NOMO-1 (cell line): ENCODE data around the gene VCAN.

Source experiments
- DNase-seq, 2 experiments: peaks; one replicate each; lab custom pipeline; 2025; ENCODE audit not compliant: unreplicated experiment in 2 of 2; lab: John Stamatoyannopoulos, UW

The VCAN gene

DNA sequence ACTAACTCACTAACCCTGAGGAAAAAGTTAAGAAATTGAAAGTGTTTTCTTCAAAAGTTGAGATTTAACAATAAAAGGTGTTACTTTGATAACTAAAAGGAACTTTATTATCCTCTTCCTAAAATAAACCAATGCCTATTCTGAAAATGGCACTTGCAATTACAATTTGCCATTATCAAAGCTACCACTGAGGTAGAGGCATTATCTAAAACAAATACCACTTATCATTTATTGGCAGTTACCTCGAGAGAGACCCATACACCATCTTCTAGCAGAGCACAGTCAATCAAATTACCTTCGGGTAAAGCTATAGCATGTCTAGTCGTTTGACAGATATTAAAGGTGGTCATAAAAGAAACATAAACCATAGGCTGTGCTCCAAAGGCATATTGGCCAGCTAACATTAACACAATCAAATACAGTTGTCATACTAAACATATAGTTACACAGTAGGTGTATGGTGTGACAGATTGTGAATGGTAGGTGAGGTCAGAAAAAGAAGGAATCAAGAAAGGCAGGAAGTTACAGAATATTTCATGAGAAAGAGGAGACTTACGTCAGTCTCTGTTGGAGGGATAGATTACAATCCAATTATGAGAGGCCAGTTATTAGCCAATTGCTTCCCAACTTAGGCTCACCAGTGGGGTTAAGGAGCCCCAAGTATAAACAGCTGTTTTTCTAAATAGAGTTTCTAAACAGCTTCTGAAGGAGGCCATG is 56.3 kb downstream of the VCAN start:
- DNase-seq: no peak

DNA sequence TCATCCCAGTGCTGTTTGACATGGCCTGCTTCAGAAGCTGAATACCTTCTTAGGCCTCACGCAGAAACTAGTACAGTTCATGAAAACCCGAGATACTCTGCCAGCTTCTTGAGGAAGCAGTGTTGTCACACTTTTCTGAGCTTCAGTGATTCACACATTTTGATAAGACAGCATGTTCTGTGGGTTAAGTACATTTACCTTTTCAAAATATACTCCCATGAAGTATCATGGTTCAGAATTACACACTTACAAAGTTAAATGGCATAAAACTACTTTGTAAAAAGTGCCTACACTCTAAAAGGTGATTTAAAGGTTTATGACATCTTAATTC is 56.9 kb downstream of the VCAN start:
- no peak for DNase-seq

DNA sequence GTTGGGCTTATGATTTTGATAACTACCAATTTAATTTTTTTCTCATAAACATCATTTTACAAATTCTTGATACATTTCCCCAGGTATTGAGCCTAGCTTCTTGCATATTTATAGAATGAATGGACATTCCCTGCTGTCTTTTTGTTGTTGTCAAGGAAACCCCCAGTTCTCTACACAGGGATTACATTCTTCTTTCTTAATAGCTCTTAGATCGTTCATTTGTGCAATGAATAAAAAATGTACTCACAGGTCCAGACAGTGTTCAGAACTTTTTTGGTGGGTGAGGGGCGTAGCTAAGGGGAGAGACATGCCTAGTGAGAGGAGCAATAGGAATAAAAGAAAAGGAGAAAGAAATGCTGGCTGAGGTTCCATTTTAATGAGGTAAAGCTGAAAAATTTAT is 58.6 kb downstream of the VCAN start:
- no peak for DNase-seq

DNA sequence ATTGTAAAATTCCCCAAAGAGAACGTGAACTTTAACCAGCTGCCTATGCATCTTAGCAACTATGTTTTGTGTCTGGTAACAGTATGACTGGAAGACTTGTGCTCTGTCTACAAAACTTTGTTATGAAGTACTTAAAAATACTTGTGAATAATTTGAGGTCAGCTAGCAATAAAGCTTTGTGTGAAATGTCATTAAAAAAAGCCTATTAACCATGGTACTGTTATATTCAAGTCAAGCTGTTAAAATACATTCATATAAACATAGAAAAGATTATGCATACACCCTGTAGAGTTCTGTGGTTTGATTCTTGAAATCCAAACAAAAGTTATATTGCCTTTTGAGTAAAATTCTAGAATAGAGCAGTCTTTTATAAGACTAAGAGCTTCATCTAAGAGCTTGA is 60.1 kb downstream of the VCAN start:
- no peak for DNase-seq

DNA sequence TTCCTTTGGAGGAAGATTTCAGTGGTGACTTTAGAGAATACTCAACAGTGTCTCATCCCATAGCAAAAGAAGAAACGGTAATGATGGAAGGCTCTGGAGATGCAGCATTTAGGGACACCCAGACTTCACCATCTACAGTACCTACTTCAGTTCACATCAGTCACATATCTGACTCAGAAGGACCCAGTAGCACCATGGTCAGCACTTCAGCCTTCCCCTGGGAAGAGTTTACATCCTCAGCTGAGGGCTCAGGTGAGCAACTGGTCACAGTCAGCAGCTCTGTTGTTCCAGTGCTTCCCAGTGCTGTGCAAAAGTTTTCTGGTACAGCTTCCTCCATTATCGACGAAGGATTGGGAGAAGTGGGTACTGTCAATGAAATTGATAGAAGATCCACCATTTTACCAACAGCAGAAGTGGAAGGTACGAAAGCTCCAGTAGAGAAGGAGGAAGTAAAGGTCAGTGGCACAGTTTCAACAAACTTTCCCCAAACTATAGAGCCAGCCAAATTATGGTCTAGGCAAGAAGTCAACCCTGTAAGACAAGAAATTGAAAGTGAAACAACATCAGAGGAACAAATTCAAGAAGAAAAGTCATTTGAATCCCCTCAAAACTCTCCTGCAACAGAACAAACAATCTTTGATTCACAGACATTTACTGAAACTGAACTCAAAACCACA is 67.4 kb downstream of the VCAN start:
- DNase-seq: peak; percentile 21 to 44

DNA sequence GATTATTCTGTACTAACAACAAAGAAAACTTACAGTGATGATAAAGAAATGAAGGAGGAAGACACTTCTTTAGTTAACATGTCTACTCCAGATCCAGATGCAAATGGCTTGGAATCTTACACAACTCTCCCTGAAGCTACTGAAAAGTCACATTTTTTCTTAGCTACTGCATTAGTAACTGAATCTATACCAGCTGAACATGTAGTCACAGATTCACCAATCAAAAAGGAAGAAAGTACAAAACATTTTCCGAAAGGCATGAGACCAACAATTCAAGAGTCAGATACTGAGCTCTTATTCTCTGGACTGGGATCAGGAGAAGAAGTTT is 67.9 kb downstream of the VCAN start:
- DNase-seq: no peak

DNA sequence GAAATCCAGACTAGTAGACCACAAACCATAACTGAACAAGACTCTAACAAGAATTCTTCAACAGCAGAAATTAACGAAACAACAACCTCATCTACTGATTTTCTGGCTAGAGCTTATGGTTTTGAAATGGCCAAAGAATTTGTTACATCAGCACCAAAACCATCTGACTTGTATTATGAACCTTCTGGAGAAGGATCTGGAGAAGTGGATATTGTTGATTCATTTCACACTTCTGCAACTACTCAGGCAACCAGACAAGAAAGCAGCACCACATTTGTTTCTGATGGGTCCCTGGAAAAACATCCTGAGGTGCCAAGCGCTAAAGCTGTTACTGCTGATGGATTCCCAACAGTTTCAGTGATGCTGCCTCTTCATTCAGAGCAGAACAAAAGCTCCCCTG is 68.6 kb downstream of the VCAN start:
- no peak for DNase-seq

GRCh38 chr5:83540783-83541182 is 69.2 kb downstream of the VCAN start:
- no peak for DNase-seq

DNA sequence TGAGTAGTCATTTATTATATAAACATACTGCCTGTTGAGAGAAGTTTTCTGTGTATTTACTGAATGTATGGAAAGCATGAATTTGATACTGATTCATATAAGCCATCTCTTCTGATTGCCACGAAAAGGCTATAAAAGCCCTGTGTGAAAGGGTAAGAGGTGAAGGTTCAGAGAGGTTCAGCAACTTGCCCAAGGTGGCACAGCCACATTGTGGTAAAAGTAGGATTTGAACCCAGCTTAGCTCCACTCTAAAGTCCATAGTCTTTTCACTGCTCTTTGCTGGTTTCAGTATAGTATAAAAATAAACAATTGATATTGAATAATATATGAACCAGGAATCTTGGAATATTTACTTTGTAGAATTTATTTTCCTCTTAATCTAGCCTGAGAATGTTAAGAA is 71.3 kb downstream of the VCAN start:
- no peak for DNase-seq

GRCh38 chr5:83543898-83544297 is 72.4 kb downstream of the VCAN start:
- no peak for DNase-seq

- no peak for DNase-seq
Observed at GRCh38 chr5:83547161-83547560, 75.6 kb downstream of the VCAN start.

GRCh38 chr5:83547889-83548288 is 76.3 kb downstream of the VCAN start:
- no peak for DNase-seq

DNA sequence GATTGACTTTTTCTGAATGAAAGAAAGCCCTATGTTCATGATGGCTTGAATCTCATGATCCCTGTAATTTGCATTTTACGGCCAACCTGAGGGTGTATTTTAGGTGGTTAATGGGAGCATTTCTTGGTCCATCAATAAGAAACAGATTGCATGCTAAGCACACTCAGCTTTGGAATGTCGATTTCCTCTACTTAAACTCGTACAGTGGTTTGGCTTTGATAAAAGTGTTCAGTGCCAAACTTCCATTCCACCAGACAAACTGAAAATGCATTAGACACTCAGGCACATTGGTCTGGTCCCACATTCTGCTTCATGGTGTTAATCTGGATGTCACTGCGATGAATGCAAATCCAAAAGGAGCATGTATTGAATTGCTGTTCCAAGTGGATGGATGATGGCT is 77.0 kb downstream of the VCAN start:
- DNase-seq: no peak

DNA sequence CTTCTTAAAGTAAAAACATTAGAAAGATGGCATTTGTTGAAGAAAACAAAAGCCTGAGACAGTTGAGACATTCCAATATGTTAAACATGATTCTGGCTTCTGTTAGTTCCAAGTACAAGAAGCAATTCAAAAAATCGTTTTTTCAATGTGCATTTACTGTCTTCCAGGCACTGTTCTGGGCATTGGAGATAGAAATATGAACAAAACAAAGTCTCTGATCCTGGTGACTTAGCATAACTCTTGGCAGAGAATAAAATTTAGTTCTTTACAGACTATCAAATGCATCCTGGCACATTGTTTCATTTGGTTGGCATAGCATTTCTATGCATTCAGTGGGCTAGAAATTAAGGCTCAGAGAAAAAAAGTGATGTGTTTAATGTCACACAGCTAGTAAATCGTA is 77.5 kb downstream of the VCAN start:
- DNase-seq: no peak

DNA sequence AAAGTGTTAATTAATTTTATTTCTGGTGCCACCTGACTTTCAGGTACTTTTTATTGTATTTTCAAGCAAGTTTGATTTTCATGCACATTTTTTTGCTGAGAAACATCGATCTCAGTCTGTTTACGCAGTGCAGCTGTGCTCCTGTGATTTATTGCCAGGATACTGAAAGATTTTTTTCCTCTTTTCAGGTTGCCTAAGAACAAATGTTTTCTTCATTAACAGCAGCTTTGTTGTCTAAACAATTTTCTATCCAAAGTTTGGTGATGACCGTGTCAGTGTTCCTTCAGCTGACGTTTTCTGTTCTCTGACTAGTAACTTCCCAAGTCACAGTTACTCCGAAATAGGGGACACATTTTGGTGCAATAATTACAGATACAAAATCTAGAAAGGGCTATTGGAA is 78.1 kb downstream of the VCAN start:
- DNase-seq: no peak

DNA sequence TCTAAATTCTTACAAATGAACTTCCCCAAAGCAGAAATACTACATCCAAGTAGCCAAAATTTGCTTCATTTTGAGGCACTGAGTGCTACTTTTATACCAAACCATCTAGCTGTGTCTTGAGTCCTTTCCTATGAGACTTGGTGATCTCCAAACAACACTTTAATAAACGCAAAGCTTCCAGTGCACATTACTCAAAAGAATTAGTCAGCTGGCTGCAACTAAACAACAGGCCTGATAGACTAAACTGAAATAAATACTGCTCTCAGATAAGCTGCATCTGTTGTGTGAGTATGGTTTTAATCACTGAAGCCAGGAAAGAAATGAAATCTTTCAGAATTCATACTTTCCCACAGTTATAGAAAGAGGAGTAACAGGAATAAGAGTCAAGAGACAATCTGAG is 80.3 kb downstream of the VCAN start:
- no peak for DNase-seq

GRCh38 chr5:83552275-83552674 is 80.7 kb downstream of the VCAN start:
- DNase-seq: no peak

- no peak for DNase-seq
Observed at GRCh38 chr5:83553000-83553486, 81.5 kb downstream of the VCAN start.

GRCh38 chr5:83554133-83554532 is 82.6 kb downstream of the VCAN start:
- no peak for DNase-seq

GRCh38 chr5:83554686-83555085 is 83.1 kb downstream of the VCAN start:
- no peak for DNase-seq

DNA sequence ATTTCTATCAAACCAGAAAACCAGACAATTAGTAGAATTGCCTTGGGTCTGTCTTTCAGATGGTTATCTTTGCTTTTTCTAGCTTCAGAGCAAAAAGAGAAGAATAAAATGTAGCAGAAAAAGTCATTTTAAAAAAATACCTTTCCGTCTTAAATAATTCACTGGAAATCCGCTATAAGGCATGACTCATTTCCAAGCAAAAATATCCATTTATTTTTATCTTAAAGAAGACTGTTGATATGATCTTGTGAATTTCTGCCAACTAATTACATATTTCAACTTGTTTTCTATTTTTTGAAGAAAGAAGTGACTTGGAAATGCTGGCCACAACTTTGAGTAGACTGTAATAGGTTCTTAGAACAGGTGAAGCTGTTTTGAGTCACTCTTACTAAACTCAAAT is 83.7 kb downstream of the VCAN start:
- DNase-seq: no peak

GRCh38 chr5:83556190-83556589 is 84.6 kb downstream of the VCAN start:
- DNase-seq: no peak
